ENCODE results near the gene YPEL4.

The YPEL4 gene

GRCh38 chr11:57634311-57634710, 15.4 kb downstream of the YPEL4 start:
- in situ Hi-C loops (cut with MboI; ENCODE audit: low sequenced_read_pairs), result no loop called here

GRCh38 chr11:57633394-57634070, 16.2 kb downstream of the YPEL4 start:
- in situ Hi-C loops (cut with MboI; ENCODE audit: low sequenced_read_pairs), result no loop called here

- in situ Hi-C loops (cut with MboI; ENCODE audit: low sequenced_read_pairs), result no loop called here
Observed at GRCh38 chr11:57632116-57632515, 17.6 kb downstream of the YPEL4 start.

- in situ Hi-C loops (cut with MboI; ENCODE audit: low sequenced_read_pairs), result no loop called here
Observed at GRCh38 chr11:57630171-57630570, 19.5 kb downstream of the YPEL4 start.

- in situ Hi-C loops (cut with MboI; ENCODE audit: low sequenced_read_pairs), result no loop called here
Observed at GRCh38 chr11:57626895-57627294, 22.8 kb downstream of the YPEL4 start.

GRCh38 chr11:57624864-57625263, 24.8 kb downstream of the YPEL4 start:
- in situ Hi-C loops (cut with MboI; ENCODE audit: low sequenced_read_pairs), result no loop called here

GRCh38 chr11:57622263-57622662, 27.4 kb downstream of the YPEL4 start:
- in situ Hi-C loops (cut with MboI; ENCODE audit: low sequenced_read_pairs), result no loop called here

- in situ Hi-C loops (cut with MboI; ENCODE audit: low sequenced_read_pairs), result no loop called here
Observed at GRCh38 chr11:57620467-57620866, 29.2 kb downstream of the YPEL4 start.

- in situ Hi-C loops (cut with MboI; ENCODE audit: low sequenced_read_pairs), result no loop called here
Observed at GRCh38 chr11:57619331-57619730, 30.4 kb downstream of the YPEL4 start.

GRCh38 chr11:57618438-57618837, 31.3 kb downstream of the YPEL4 start:
- in situ Hi-C loops (cut with MboI; ENCODE audit: low sequenced_read_pairs), result no loop called here

GRCh38 chr11:57616595-57616994, 33.1 kb downstream of the YPEL4 start:
- in situ Hi-C loops (cut with MboI; ENCODE audit: low sequenced_read_pairs), result no loop called here

- in situ Hi-C loops (cut with MboI; ENCODE audit: low sequenced_read_pairs), result no loop called here
Observed at GRCh38 chr11:57615308-57615707, 34.4 kb downstream of the YPEL4 start.

GRCh38 chr11:57614234-57614772, 35.4 kb downstream of the YPEL4 start:
- in situ Hi-C loops (cut with MboI; ENCODE audit: low sequenced_read_pairs), result no loop called here

GRCh38 chr11:57610170-57610569, 39.5 kb downstream of the YPEL4 start:
- in situ Hi-C loops (cut with MboI; ENCODE audit: low sequenced_read_pairs), result no loop called here

GRCh38 chr11:57605028-57605420, 44.7 kb downstream of the YPEL4 start:
- in situ Hi-C loops (cut with MboI; ENCODE audit: low sequenced_read_pairs), result no loop called here

- in situ Hi-C loops (cut with MboI; ENCODE audit: low sequenced_read_pairs), result no loop called here
Observed at GRCh38 chr11:57604296-57605027, 45.2 kb downstream of the YPEL4 start.

GRCh38 chr11:57601297-57601696, 48.4 kb downstream of the YPEL4 start:
- in situ Hi-C loops (cut with MboI; ENCODE audit: low sequenced_read_pairs), result no loop called here

- in situ Hi-C loops (cut with MboI; ENCODE audit: low sequenced_read_pairs), result no loop called here
Observed at GRCh38 chr11:57599381-57599780, 50.3 kb downstream of the YPEL4 start.

- in situ Hi-C loops (cut with MboI; ENCODE audit: low sequenced_read_pairs), result no loop called here
Observed at GRCh38 chr11:57598831-57599155, 50.9 kb downstream of the YPEL4 start.

GRCh38 chr11:57597916-57598830, 51.5 kb downstream of the YPEL4 start:
- in situ Hi-C loops (cut with MboI; ENCODE audit: low sequenced_read_pairs), result no loop called here

- in situ Hi-C loops (cut with MboI; ENCODE audit: low sequenced_read_pairs), result no loop called here
Observed at GRCh38 chr11:57597461-57597915, 52.2 kb downstream of the YPEL4 start, which contains the start of gene SERPING1. TSS of gene SERPING1 (plus strand) at chr11:57597685. CDS start at chr11:57598271, 586 bp downstream.
